ENCODE results near the gene ZDHHC14.

DNA sequence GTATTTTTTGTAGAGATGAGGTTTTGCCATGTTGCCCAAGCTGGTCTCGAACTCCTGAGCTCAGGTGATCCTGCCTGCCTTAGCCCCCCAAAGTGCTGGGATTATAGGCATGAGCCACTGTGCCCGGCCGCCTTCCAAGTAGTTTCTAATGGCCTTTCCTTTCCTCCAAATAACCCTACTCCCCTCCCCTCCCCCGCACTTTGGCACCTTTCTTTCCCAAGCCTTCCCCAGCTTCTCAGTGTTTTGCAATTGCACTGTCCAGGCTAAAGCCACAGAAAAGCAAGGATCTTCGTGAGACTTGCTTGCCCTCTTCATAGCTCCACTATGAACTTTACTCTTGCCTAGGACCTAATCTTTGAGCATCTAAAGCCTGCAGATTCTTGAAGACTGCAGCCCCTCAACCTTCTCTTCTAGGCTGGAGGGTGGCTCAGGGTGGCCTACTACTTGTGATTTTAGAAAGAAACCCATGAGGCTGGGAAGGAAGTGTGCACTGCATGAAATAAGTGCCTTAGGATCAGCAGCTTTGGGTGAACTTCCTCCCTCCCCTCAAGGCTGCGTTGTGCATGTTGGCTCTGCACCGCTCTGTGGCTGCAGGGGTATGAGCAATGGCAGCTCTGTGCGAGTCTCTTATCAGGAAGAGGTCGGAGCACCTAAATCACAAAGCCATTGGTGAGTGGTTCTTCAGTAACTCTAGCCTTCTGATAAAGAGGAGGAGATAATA lies 289.6 kb downstream of the ZDHHC14 start:
- TF ChIP-seq, protein P1, sequence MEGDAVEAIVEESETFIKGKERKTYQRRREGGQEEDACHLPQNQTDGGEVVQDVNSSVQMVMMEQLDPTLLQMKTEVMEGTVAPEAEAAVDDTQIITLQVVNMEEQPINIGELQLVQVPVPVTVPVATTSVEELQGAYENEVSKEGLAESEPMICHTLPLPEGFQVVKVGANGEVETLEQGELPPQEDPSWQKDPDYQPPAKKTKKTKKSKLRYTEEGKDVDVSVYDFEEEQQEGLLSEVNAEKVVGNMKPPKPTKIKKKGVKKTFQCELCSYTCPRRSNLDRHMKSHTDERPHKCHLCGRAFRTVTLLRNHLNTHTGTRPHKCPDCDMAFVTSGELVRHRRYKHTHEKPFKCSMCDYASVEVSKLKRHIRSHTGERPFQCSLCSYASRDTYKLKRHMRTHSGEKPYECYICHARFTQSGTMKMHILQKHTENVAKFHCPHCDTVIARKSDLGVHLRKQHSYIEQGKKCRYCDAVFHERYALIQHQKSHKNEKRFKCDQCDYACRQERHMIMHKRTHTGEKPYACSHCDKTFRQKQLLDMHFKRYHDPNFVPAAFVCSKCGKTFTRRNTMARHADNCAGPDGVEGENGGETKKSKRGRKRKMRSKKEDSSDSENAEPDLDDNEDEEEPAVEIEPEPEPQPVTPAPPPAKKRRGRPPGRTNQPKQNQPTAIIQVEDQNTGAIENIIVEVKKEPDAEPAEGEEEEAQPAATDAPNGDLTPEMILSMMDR (optimal IDR thresholded peaks at IDR 0.05 in 1 of 3, IDR thresholded peaks at IDR 0.05 in 1 of 3, conservative IDR thresholded peaks at IDR 0.05 in 1 of 3; ENCODE audit: extremely low read depth in 1 of 3, insufficient read depth in 2 of 3, low read length in 3 of 3), result no peak
- TF ChIP-seq EZH2 (IDR thresholded peaks at IDR 0.05; ENCODE audit: low read length), result no peak
